ENCODE measurements around the gene BRD3.

The BRD3 gene

DNA sequence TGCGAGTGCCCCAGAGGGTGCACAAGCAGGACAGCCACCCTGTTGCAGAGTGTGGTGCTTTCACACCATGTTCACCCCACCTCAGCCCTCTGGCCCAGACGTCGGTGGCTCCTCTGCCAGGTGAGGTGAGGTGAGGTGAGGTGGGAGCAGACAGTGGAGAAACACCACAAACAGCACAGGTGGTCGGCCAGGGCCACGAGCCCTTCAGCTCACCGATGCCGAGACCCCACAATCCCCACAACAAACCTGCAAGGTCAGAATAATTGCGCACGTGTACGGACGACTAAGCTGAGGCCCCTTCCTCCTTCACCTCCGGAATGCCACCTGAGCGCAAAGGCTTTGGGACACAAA lies 10.5 kb downstream of the BRD3 start:
- H3K36me3 ChIP-seq: peaks cover 29% of the 10 kb centered on the region

GRCh38 chr9:134056483-134057306 lies 11.1 kb downstream of the BRD3 start:
- Histone ChIP-seq H3K27ac (no peak overlapping the region), H3K36me3 (peaks cover 34% of the 10 kb centered on the region), H3K4me3 (ENCODE audit: low read depth, low read length) (no peak overlapping the region), H3K27me3 (ENCODE audit: insufficient read depth, low read depth, severe bottlenecking) (no peaks in the 10 kb centered on the region), H3K9me3 (ENCODE audit: severe bottlenecking) (no peaks in the 10 kb centered on the region)
- TF ChIP-seq, protein P1, sequence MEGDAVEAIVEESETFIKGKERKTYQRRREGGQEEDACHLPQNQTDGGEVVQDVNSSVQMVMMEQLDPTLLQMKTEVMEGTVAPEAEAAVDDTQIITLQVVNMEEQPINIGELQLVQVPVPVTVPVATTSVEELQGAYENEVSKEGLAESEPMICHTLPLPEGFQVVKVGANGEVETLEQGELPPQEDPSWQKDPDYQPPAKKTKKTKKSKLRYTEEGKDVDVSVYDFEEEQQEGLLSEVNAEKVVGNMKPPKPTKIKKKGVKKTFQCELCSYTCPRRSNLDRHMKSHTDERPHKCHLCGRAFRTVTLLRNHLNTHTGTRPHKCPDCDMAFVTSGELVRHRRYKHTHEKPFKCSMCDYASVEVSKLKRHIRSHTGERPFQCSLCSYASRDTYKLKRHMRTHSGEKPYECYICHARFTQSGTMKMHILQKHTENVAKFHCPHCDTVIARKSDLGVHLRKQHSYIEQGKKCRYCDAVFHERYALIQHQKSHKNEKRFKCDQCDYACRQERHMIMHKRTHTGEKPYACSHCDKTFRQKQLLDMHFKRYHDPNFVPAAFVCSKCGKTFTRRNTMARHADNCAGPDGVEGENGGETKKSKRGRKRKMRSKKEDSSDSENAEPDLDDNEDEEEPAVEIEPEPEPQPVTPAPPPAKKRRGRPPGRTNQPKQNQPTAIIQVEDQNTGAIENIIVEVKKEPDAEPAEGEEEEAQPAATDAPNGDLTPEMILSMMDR (IDR thresholded peaks at IDR 0.05; ENCODE audit: low read depth, low read length): no peak
- no peak for DNase-seq

More for the DNA sequence above, 10.5 kb downstream of the BRD3 start:
- Histone ChIP-seq H3K27me3 (ENCODE audit: insufficient read depth, low read depth, severe bottlenecking) (no peaks in the 10 kb centered on the region), H3K27ac (no peak overlapping the region), H3K4me3 (ENCODE audit: low read depth, low read length) (no peak overlapping the region), H3K9me3 (ENCODE audit: severe bottlenecking) (no peaks in the 10 kb centered on the region)
- DNase-seq: no peak
- TF ChIP-seq, protein P1 (IDR thresholded peaks at IDR 0.05; ENCODE audit: low read depth, low read length): no peak

DNA sequence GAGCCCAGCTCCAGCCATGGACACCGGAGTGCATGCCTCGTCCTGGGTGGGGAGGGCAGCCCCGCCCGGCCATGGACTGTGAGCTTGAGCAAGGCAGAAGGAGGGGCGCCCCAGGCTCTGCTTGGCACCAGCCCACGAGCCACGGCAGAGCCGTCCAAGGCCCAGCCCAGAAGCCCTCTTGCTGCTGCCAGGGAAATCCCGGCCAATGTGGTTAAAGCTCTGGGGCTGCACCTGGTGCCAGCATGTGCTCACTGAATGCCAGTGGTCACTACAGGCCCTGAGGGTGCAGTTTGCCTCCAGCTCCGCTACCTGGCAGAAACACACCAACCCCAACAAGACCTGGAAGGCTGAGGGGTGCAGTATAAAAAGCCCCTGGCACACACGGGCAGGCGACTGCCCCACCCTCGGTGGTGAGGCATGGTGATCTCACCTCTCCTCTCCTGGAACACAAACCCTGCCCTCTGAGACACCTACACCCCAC lies 11.8 kb downstream of the BRD3 start:
- Histone ChIP-seq H3K27me3 (ENCODE audit: insufficient read depth, low read depth, severe bottlenecking) (no peaks in the 10 kb centered on the region), H3K36me3 (peaks cover 40% of the 10 kb centered on the region), H3K4me3 (ENCODE audit: low read depth, low read length) (no peak overlapping the region), H3K9me3 (ENCODE audit: severe bottlenecking) (no peaks in the 10 kb centered on the region), H3K27ac (no peak overlapping the region)
- DNase-seq: no peak
- TF ChIP-seq, protein P1 (IDR thresholded peaks at IDR 0.05; ENCODE audit: low read depth, low read length): no peak

DNA sequence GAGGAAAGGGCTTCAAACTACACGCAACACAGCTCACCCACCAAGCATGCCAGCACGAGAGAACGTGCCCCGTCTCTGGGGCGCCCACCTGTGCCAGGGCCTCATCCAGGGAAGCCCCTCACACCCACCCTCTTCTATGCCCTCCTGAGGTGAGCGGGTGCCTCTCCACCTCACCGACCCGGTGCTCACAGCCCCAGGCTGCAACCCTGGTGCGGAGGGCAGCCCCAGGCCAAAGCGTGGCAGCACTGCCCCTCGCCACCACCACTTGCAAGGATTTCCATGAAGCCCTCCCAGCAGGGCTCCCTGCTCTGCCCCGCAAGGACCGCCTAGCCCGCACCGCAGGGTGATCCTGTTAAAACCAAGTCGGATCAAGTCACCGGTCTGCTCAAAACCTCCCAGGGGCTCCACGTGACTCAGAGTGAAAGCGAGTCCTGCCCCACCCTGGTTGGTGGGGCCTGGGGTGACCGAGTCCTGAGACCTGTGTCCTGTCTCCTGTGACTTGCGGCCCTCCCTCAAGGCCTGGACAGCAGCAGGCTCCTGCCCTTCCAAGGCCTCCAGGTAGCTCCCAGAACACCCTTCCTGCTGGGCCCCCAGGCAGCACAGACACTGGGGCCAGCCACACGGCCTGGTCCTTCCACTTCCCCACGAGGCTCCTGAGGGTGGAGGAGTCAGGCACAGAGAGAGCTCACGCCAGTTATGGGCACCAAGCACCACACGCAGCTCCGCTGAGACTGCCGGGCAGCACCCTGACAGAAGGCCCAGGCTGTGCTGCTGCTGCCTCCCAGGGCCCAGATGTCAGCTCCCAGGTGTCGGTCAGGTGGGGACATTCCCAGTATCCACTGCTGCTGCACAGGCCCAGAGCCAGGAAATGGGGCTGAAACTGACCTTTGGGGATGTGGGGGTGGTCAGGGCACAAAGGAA lies 12.7 kb downstream of the BRD3 start:
- peaks cover 49% of the 10 kb centered on the region for H3K36me3 ChIP-seq
- H3K27ac ChIP-seq: no peak overlapping the region

GRCh38 chr9:134053941-134054761 lies 13.7 kb downstream of the BRD3 start:
- Histone ChIP-seq H3K4me3 (ENCODE audit: low read depth, low read length) (no peak overlapping the region), H3K9me3 (ENCODE audit: severe bottlenecking) (no peaks in the 10 kb centered on the region), H3K36me3 (peaks cover 57% of the 10 kb centered on the region), H3K27ac (no peak overlapping the region), H3K27me3 (ENCODE audit: insufficient read depth, low read depth, severe bottlenecking) (no peaks in the 10 kb centered on the region)
- TF ChIP-seq, protein P1 (IDR thresholded peaks at IDR 0.05; ENCODE audit: low read depth, low read length): no peak
- DNase-seq: no peak

More for the DNA sequence above, 12.7 kb downstream of the BRD3 start:
- Histone ChIP-seq H3K27me3 (ENCODE audit: insufficient read depth, low read depth, severe bottlenecking) (no peaks in the 10 kb centered on the region), H3K9me3 (ENCODE audit: severe bottlenecking) (no peaks in the 10 kb centered on the region), H3K4me3 (ENCODE audit: low read depth, low read length) (no peak overlapping the region)
- TF ChIP-seq, protein P1 (IDR thresholded peaks at IDR 0.05; ENCODE audit: low read depth, low read length): no peak
- DNase-seq: no peak

All from WERI-Rb-1 (cell line).